ENCODE results near the gene NAGA.
"Not testable (repeated sequence)": the region's sequence is repeated elsewhere in the genome, so short reads cannot be mapped to it uniquely, and the experiment has no call there.

The NAGA gene

DNA sequence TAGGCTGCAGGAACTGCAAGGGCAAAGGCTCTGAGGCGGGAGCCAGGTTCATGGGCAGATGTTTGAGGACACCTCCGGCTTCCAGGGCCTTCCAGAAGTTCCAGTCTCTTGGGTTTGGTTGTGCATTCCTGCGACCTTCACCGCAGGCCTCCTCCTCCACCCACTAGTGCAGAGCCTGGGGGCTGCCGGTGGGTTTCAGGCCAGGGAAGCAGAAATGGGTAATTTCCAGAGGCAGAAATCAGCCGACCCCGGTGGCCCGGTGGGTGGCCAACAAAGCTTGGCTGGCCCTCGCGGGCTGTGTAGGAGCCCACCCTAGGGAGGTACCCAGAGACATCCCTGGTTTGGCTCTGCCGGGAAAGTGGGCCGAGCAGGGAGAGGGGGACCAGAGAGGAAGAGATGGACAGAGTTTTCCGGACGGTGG, 3.0 kb upstream of the NAGA start (continued):
- no peak for TF ChIP-seq ESRRG (CRISPR knock-in tag; IDR thresholded peaks at IDR 0.05)
- no peak for TF ChIP-seq TCF4 (CRISPR knock-in tag; IDR thresholded peaks at IDR 0.05; ENCODE audit: borderline replicate concordance)
- no peak for TF ChIP-seq PPARA (CRISPR knock-in tag; IDR thresholded peaks at IDR 0.05; ENCODE audit: borderline replicate concordance)

DNA sequence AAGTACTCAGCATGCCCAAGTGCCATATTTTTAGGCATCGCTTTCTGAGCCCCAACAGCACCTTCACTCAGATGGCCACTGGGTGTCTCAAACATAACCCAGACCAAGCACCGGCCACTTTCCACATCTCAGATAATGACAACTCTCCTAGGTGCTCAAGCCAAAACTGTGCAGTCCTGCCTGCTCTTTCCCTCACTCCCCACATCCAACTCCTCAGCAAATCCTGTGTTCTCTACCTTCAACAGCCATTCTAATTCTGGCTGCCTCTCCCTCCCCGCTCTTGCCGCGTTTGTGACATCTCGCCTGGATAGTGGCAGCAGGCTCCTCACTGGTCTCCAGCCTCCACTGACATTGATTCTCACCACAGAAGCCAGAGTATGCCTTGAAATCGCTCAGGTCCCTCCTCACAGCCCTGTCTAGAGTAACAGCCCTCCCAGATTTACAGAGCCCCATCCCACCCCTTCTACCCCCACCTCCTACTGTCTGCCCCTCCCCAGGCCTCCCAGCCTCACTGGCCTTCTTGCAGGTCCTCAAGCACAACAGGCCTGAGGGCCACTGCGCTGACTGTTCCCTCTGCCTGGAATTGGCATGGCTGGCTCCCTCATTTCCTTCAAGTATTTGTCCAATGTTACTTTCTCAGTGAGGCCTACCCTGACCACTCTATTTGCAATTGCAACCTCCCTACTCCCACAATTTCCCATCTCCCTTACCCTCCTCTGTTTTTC, 2.2 kb upstream of the NAGA start:
- TF ChIP-seq, protein P1, sequence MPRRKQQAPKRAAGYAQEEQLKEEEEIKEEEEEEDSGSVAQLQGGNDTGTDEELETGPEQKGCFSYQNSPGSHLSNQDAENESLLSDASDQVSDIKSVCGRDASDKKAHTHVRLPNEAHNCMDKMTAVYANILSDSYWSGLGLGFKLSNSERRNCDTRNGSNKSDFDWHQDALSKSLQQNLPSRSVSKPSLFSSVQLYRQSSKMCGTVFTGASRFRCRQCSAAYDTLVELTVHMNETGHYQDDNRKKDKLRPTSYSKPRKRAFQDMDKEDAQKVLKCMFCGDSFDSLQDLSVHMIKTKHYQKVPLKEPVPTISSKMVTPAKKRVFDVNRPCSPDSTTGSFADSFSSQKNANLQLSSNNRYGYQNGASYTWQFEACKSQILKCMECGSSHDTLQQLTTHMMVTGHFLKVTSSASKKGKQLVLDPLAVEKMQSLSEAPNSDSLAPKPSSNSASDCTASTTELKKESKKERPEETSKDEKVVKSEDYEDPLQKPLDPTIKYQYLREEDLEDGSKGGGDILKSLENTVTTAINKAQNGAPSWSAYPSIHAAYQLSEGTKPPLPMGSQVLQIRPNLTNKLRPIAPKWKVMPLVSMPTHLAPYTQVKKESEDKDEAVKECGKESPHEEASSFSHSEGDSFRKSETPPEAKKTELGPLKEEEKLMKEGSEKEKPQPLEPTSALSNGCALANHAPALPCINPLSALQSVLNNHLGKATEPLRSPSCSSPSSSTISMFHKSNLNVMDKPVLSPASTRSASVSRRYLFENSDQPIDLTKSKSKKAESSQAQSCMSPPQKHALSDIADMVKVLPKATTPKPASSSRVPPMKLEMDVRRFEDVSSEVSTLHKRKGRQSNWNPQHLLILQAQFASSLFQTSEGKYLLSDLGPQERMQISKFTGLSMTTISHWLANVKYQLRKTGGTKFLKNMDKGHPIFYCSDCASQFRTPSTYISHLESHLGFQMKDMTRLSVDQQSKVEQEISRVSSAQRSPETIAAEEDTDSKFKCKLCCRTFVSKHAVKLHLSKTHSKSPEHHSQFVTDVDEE (CRISPR knock-in tag; IDR thresholded peaks at IDR 0.05) = no peak
- TF ChIP-seq RARB (CRISPR knock-in tag; IDR thresholded peaks at IDR 0.05) = no peak
- no peak for TF ChIP-seq ZNF565 (CRISPR knock-in tag; conservative IDR thresholded peaks at IDR 0.05; ENCODE audit: low read depth)
- TF ChIP-seq ZNF70 (CRISPR knock-in tag; IDR thresholded peaks at IDR 0.05) = no peak
- no peak for TF ChIP-seq ZFP30 (CRISPR knock-in tag; IDR thresholded peaks at IDR 0.05)
- no peak for TF ChIP-seq CSDC2 (CRISPR knock-in tag; IDR thresholded peaks at IDR 0.05)
- no peak for TF ChIP-seq TOX (CRISPR knock-in tag; IDR thresholded peaks at IDR 0.05; ENCODE audit: borderline replicate concordance)
- no peak for TF ChIP-seq ZNF8 (CRISPR knock-in tag; IDR thresholded peaks at IDR 0.05)
- TF ChIP-seq PPARA (CRISPR knock-in tag; IDR thresholded peaks at IDR 0.05; ENCODE audit: borderline replicate concordance) = no peak
- no peak for ATAC-seq

DNA sequence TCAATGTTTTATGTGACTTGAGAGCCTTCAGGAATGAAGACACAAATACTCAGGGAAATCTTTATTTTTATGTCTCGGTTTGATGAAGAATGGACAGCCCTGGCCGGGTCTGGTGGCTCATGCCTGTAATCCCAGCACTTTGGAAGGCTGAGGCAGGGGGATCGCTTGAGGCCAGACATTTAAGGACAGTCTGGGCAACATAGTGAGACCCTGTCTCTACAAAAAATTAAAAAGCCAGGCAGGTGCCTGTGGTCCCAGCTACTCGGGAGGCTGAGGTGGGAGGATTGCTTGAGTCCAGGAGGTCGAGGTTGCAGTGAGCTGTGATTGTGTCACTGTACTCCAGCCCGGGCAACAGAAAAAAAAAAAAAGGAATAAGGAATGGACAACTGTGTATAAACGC, 896 bp upstream of the NAGA start:
- ATAC-seq = not testable (repeated sequence)

DNA sequence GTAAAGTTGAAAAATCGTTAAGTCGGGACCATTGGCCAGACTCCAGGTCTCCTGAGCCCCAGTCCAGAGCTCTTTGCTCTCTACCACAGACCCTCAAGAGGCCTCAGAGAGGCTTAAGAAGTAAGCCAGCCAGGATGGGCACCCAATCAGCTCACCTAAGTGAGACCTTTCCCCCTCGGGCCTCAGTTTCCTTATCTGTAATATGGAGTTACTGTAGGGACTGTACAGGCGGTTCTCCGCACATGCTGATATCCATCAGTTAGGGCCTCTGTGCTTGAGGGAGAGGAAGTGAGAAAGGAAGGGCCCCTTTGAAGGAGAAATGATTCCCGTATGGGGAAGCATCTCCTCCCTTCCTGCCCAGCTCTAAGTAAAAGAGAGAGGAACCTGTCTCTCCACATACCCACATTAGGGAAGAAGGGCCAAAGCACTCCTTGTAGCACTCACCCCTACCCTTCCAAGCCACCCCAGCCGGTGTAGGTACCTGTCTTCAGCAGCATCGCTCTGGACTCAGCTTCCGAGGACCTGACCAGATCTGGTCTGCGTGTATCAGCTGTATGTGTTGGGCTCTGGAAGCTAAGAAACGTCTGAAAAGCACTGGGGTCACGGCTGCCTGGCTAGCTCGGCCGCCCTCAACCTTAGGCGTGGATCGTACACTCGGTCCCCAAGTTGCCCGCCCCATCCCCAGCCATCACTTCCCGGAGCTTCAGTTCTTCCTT, 653 bp downstream of the NAGA start:
- TF ChIP-seq, protein P2, sequence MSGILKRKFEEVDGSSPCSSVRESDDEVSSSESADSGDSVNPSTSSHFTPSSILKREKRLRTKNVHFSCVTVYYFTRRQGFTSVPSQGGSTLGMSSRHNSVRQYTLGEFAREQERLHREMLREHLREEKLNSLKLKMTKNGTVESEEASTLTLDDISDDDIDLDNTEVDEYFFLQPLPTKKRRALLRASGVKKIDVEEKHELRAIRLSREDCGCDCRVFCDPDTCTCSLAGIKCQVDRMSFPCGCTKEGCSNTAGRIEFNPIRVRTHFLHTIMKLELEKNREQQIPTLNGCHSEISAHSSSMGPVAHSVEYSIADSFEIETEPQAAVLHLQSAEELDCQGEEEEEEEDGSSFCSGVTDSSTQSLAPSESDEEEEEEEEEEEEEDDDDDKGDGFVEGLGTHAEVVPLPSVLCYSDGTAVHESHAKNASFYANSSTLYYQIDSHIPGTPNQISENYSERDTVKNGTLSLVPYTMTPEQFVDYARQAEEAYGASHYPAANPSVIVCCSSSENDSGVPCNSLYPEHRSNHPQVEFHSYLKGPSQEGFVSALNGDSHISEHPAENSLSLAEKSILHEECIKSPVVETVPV (CRISPR knock-in tag; IDR thresholded peaks at IDR 0.05) = no peak
- TF ChIP-seq, protein P3, sequence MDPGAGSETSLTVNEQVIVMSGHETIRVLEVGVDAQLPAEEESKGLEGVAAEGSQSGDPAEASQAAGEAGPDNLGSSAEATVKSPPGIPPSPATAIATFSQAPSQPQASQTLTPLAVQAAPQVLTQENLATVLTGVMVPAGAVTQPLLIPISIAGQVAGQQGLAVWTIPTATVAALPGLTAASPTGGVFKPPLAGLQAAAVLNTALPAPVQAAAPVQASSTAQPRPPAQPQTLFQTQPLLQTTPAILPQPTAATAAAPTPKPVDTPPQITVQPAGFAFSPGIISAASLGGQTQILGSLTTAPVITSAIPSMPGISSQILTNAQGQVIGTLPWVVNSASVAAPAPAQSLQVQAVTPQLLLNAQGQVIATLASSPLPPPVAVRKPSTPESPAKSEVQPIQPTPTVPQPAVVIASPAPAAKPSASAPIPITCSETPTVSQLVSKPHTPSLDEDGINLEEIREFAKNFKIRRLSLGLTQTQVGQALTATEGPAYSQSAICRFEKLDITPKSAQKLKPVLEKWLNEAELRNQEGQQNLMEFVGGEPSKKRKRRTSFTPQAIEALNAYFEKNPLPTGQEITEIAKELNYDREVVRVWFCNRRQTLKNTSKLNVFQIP (CRISPR knock-in tag; IDR thresholded peaks at IDR 0.05; ENCODE audit: borderline replicate concordance, low read depth) = no peak
- TF ChIP-seq, protein P4, sequence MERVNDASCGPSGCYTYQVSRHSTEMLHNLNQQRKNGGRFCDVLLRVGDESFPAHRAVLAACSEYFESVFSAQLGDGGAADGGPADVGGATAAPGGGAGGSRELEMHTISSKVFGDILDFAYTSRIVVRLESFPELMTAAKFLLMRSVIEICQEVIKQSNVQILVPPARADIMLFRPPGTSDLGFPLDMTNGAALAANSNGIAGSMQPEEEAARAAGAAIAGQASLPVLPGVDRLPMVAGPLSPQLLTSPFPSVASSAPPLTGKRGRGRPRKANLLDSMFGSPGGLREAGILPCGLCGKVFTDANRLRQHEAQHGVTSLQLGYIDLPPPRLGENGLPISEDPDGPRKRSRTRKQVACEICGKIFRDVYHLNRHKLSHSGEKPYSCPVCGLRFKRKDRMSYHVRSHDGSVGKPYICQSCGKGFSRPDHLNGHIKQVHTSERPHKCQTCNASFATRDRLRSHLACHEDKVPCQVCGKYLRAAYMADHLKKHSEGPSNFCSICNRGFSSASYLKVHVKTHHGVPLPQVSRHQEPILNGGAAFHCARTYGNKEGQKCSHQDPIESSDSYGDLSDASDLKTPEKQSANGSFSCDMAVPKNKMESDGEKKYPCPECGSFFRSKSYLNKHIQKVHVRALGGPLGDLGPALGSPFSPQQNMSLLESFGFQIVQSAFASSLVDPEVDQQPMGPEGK (CRISPR knock-in tag; IDR thresholded peaks at IDR 0.05; ENCODE audit: borderline replicate concordance) = no peak
- TF ChIP-seq ISL1 (CRISPR knock-in tag; IDR thresholded peaks at IDR 0.05) (no peak), ZFP3 (CRISPR knock-in tag; IDR thresholded peaks at IDR 0.05) (no peak)
- ATAC-seq = peak; percentile 55

DNA sequence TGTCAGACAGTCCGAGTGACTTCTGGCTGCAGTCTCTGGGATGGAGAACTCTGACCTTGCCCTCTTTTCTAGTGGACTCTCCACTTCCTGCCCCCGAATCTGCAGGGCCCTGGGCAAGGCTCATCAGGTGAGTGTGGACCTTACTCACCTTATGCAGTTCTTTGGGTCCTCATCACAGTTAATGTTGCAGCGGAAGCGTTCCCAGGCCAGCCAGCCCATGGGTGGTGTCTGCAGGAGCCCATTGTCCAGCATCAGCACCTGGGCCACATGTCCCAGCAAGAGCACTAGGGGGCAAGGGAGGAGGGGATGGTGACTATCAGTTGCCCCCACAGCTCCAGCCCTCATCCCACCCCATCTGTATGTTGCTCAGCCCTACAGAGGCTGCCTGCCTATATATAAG, 2.3 kb downstream of the NAGA start:
- ATAC-seq = no peak
- TF ChIP-seq, protein P2 (CRISPR knock-in tag; IDR thresholded peaks at IDR 0.05) = no peak
- no peak for TF ChIP-seq ZFP3 (CRISPR knock-in tag; IDR thresholded peaks at IDR 0.05)
- TF ChIP-seq, protein P1 (CRISPR knock-in tag; IDR thresholded peaks at IDR 0.05) = no peak
- TF ChIP-seq ESRRG (CRISPR knock-in tag; IDR thresholded peaks at IDR 0.05) = no peak
- TF ChIP-seq GLIS3 (CRISPR knock-in tag; IDR thresholded peaks at IDR 0.05) = no peak
- no peak for TF ChIP-seq ZNF565 (CRISPR knock-in tag; conservative IDR thresholded peaks at IDR 0.05; ENCODE audit: low read depth)
- no peak for TF ChIP-seq SNAI2 (CRISPR knock-in tag; IDR thresholded peaks at IDR 0.05)
- no peak for TF ChIP-seq PPARA (CRISPR knock-in tag; IDR thresholded peaks at IDR 0.05; ENCODE audit: borderline replicate concordance)
- TF ChIP-seq ARNTL (CRISPR knock-in tag; IDR thresholded peaks at IDR 0.05; ENCODE audit: borderline replicate concordance, low read depth) = no peak

Measured in SK-N-SH treated with all-trans-retinoic acid at 6 μM for 48 hours (cell line).